GM18505 (cell line): ENCODE data around the gene GRN.
"Not testable (repeated sequence)": the region's sequence is repeated elsewhere in the genome, so short reads cannot be mapped to it uniquely, and the experiment has no call there.

Experiments
- ATAC-seq: cut with Tn5 transposase; IDR thresholded peaks from one replicate; pipeline ENCODE4 v1.9.1; 2021; ENCODE audit not compliant: unreplicated experiment
- POLR2A ChIP-seq: IDR thresholded peaks from 4 replicates; pipeline ENCODE4 v1.6.1; 2011; ENCODE audit warnings: borderline replicate concordance; ENCODE audit not compliant: insufficient read depth, insufficient read length; ENCODE audit errors: extremely low read depth

Gene GRN

DNA sequence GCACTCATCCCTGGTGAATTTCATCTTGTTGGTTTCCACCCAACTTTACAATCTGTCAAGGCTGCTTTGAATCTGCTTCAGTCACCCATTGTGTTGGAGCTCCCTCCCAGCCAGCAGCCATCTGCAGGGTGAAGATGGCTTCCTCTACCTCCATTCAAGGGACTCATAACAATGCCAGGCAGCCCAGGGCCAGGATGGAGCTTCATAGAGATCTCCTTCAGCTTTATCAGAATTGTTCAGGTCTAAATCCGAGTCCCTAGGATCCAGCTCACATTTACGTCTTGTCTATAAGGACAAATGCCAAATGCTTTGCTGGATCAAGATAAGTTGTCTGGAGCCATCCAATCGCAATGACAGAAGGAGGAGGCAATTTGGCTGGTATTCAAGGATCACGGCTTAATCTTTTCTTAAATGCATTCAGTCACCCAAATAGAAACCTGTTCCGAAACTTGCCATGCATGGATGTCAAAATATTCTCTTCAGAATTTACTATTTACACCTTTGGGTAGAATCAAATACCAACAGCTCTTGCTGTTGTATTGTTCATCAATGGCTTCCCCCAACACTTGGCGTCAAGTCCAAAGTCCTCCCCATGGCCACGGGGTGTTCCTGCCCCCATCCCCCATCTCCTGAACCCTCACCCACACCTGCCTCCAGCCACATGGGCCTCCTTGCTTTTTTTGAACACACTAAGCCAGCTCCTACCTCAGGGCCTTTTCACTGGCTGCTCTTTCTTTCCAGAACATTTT, 22.3 kb downstream of the GRN start:
- TF ChIP-seq POLR2A: no peak
- ATAC-seq: no peak

DNA sequence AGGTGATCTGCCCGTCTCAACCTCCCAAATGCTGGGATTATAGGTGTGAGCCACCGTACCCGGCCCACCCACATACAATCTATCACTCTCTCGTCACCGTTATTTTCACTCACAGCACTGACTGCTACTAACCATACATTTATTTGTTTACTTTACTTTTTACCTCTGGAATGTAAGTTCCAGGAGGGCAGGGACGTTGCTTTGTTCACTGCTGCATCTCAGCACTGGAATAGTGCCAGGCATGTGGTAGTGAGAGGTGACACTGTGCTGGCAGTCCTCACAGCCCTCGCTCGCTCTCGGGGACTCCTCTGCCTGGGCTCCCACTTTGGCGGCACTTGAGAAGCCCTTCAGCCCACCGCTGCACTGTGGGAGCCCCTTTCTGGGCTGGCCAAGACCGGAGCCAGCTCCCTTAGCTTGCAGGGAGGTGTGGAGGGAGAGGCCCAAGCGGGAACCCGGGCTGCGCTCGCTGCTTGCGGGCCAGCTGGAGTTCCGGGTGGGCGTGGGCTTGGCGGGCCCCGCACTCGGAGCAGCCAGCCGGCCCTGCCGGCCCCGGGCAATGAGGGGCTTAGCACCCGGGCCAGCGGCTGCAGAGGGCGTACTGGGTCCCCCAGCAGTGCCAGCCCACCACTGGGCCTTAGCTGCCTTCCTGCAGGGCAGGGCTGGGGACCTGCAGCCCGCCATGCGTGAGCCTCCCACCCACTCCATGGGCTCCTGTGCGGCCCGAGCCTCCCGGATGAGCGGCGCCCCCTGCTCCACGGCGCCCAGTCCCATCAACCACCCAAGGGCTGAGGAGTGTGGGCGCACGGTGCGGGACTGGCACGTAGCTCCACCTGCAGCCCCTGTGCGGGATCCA, 23.5 kb downstream of the GRN start:
- not testable (repeated sequence) for ATAC-seq

- not testable (repeated sequence) for ATAC-seq
These were observed 24.4 kb downstream of the GRN start for GRCh38 chr17:44369414-44370023.

DNA sequence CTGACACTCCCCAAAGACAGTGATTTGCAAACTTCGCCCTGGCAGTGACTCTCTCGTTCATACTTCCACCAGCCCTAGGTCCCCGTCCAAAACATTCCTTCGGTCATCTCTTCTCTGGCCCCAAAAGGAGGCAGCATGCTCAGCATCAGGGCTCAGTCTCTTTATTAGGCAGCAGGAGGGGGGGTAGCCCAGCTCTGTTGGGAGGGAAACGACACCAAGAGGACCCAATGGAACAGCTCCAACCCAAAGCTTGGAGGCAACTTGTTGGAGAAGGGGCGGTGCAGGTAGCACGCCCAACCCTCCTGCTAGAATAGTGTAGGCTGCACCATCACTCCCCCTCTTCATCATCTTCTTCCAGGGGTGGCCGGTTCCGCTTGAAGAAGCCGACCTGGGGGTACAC, 26.9 kb downstream of the GRN start:
- TF ChIP-seq POLR2A: no peak
- ATAC-seq: no peak

DNA sequence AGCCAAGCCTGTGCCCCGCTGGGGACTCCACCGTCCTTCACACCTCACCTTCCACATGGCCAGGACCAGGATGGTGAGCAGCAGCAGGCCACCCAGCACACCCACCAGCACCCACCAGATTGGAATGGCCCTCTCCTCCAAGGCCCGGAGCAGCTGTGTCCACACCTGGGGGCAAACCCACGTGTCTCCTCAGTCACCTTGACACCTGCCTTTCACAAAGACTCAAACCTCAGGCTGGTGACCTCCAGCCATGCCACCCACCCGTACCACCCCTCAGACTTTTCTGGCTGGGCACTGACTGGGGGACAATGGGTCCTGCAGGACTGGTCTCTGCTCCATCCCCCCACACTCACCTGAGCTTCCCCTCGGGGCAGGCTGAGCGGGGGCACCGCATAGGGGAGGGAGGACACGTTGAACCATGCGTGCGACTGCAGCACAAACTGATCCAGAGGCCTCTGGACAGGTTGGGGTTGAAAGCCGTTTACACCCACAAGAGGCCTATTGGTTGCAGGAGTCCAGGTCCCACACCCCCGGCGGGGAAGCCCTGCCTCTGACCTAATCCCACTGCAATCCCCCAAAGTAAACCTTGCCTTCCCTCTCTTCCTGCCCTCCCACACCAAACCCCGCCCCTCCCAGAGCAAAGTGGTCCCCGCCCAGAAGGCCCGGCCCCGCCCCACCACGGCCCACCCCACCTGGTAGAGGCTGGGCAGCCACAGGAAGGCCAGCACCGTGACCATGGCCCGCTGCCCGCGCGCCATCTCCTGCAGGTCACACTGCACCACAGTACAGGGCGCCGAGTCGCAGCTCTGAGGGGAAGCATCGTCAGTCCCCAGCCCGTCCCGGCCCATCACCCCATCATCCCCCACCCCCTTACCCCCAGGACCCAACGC, 29.4 kb downstream of the GRN start:
- TF ChIP-seq POLR2A: no peak
- ATAC-seq: no peak

DNA sequence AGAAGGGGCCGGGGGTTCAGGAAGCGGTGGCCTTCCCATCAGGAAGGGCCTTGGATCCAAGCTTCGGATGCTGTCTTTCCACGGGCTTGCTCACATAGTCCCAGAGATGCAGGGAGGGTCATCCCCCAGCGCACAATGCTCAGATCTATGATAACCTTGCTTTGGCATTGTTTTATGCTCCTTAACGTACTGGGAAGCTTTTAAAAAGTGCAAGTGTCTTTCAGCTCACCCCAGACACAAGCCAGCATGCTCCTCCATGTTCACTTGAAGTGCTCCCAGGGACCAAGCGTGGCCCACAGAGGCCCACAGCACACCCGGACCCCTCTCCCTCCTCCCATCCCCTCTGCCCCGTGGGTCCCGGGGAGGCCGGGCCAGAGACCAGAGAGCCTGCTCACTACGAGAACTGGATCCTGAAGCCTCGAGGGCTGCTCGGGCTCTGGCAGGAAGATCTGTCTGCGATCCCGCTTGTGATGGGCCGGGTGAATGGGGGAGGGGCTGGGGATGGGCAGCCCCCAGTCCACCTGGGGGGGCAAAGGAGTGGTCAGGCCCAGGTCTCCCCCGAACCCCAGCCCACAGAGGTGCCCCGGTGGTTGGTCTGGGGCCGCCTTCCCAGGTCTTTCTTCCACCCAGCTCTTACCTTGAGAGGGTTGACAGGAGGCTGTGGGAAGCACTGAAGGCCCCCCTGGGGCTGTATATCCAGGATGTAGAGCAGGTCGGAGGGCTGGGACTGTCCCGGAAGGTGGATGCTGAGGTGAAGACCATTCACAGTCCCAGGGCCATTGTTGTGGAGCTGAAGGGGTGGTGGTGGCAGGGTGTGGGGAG, 30.3 kb downstream of the GRN start:
- TF ChIP-seq POLR2A: no peak
- no peak for ATAC-seq

- ATAC-seq: no peak
- TF ChIP-seq POLR2A: no peak
These were observed 31.0 kb downstream of the GRN start for GRCh38 chr17:44376124-44376523.

GRCh38 chr17:44376779-44377178, 31.7 kb downstream of the GRN start:
- no peak for ATAC-seq
- TF ChIP-seq POLR2A: no peak

- TF ChIP-seq POLR2A: no peak
- ATAC-seq: no peak
These were observed 33.1 kb downstream of the GRN start for GRCh38 chr17:44378171-44378705.

- no peak for ATAC-seq
- no peak for TF ChIP-seq POLR2A
These were observed 34.8 kb downstream of the GRN start for GRCh38 chr17:44379887-44380286.

DNA sequence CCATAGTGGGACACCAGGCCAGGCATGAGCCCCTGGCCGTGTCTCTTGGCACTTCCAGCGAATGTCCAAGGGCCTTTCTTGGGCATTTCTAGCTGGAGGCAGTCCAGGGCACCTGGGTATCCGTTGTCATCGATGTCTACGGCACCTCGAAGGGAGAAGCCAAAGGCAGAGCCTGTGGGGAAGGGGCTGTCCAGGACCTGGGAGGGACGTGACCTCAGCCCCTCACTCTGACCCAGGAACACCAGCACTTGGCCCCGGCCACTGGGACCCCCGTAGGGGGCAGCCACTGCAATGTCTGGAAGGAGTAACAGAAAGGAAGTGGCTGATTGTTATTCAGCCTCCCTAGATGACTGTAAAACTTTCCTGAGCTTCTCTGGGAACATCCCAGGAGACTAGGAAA, 35.7 kb downstream of the GRN start:
- ATAC-seq: no peak
- no peak for TF ChIP-seq POLR2A

DNA sequence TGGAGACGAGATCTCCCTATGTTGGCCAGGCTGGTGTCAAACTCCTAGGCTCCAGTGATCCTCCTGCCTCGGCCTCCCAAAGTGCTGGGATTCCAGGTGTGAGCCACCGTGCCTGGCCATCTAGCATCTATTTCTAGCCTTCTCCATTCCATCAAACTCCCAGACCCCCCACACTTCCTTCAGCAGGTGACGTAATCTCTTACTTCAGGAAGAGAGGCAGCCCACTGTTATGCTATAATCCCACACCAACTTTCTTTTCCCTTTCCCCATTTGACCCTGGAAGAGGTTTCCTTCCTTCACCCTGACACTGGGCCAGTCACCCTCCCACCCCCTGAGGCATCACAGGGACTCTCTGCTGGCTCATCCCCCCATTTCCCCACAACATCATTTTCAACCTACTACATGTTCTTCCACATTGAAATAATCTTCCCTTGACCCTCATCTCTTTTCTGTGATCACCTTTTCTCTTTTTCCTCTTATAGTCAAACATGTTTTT, 36.8 kb downstream of the GRN start:
- no peak for ATAC-seq
- TF ChIP-seq POLR2A: no peak
